ENCODE results near the gene CDH23.

DNA sequence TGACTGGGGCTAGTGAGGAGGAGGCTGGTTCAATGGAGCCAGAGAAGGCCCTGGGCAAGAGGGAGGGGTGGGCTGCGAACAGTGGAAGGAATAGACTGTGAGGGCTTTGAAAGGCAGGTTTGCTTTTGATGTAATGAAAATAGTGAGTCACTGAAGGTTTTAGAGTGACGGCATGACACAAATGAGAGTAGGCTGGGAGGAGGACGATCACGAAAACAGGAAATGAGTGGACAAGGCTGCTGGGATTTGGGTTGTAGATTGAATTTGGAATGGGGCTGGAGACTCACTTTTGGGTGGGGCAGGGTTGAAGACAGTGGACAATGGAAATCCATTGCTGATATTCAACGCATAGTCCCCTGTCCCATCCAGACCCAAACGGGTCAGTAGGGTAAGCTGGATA lies 139.6 kb downstream of the CDH23 start:
- no peak for TF ChIP-seq EZH2 (IDR thresholded peaks at IDR 0.05; ENCODE audit: insufficient read depth, poor library complexity, severe bottlenecking)
- TF ChIP-seq EZH2phosphoT487 (IDR thresholded peaks at IDR 0.05; ENCODE audit: insufficient read depth, low read depth), result no peak

All from GM23248 (cell line).